Right hindlimb (tissue), 1 donor: ENCODE results near the gene GALNT2.
A peak's percentile ranks its signal among the peaks of the same experiment; 100 is the strongest.

Experiments used
- DNase-seq: peaks from one replicate; pipeline ENCODE4 v3.0.0-alpha.2; 2018

Gene GALNT2

GRCh38 chr1:230066466-230067404 lies at the start of gene GALNT2:
GALNT2 (plus strand) TSS chr1:230067238; CDS start chr1:230067281, 43 bp downstream.
- DNase-seq = peak; percentile 91

- no peak for DNase-seq
Observed at GRCh38 chr1:230020451-230020850, 46.6 kb upstream of the GALNT2 start.

GRCh38 chr1:230022666-230023380 lies 44.2 kb upstream of the GALNT2 start:
- no peak for DNase-seq

DNA sequence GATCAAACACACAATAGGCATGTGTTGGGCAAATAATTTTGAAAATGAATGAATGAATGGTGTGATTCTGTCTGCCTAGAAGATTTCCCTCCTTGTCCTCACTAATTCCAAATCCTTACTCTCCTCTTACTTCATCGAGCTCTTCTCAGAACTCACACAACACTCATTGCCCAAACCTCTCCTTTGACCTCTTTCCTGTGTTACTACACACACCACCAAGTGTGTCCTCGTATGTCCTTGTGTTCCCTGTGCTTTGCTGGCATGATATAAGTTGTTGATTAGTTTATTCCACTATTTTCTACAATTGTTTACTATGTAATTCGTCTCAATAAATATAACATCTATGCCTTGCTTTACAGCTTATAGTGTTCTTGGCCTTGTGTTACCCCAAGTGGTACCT lies 41.4 kb upstream of the GALNT2 start:
- DNase-seq = no peak

GRCh38 chr1:230026139-230026538 lies 40.9 kb upstream of the GALNT2 start:
- DNase-seq = no peak

DNA sequence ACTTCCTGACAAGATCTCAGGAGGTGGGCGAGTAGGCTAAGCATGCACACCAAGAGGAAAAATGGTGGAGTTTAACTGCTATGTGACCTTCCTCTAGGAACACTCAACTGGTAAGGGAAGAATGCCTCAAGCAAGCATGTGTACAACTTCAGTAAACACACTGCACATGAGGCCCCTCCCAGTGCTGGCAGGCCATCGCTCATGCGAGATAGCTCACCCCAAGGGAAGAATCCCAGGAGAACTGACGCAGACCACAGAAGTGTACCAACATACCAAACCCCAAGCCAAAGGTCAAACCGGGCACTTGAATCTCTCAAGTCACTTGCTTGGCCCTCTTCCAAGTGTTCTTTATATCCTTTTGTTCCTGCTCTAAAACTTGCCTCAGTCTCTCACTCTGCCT lies 40.5 kb upstream of the GALNT2 start:
- DNase-seq = no peak

DNA sequence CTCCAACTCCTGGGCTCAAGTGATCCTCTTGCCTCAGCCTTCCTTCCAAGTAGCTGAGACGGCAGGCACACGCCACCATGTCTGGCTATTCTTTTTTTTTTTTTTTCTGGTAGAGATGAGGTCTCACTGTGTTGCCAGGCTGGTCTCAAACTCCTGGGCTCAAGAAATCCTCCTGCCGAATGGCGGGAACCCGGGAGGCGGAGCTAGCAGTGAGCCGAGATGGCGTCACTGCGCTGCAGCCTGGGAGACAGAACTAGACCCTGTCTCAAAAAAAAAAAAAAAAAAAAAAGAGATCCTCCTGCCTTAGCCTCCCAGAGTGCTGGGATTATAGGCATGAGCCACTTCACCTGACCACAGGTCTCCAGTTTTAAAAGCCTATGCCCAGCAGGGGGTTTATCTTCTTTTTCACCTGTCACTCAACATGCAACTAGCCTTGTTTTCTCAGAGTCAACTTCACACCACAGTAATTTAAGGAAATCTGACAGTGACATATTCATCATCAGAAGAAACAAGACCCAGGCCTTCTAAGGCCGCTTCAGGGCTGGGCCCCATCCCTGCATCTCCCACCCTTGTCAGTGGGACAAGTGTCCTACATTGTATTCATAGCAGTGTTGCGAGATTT lies 38.3 kb upstream of the GALNT2 start:
- no peak for DNase-seq

GRCh38 chr1:230029244-230029941 lies 37.6 kb upstream of the GALNT2 start:
- DNase-seq = no peak

- no peak for DNase-seq
Observed at GRCh38 chr1:230030122-230030821, 36.8 kb upstream of the GALNT2 start.

DNA sequence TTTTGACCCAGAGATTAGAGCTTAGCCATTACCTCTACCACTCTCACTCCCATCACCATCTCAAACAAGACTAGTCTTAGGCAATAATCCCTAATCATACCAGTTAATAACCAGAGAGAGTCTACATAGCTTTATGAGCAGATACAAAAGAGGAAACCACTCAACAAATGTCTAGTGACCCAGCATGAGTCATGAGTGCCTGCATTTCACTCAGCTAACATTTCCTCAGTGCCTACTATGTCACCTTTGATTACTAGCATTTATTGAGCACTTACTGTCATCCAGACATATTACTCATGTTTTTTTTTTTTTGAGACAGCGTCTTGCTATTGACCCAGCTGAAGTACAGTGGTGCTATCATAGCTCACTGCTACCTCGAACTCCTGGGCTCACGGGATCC lies 35.9 kb upstream of the GALNT2 start:
- DNase-seq = no peak

DNA sequence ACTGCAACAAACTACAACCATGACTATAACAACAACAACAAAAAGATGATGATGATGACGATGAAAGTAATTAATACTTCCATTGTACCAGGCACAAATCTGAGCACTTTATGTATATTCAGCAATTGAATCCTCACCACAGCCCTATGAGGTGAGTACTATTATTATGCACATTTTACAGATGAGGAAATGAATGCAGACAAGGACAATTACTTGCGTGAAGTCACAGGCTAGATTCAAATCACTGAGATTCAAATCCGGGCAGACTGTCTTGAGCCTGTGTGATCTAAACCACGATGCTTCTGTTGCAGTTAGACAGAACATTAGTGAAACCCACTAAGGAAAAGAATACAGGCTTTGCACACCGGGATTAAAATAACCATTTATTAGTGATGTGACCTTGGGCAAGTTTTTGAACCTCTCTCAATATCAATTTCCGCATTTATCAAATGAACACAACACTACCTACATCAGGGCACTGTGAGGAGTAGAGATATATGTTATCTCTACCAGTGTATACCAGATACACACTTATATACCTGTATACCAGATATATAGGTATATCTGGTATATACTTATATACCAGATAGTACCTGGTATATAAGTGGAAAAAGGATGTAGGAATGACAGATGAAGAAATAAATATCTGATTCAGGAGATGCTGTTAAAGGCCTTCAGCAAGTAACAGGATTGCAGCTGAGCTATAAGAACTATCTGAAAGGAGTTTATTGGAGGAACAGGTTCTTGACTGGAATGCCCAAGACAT lies 34.3 kb upstream of the GALNT2 start:
- no peak for DNase-seq

- no peak for DNase-seq
Observed at GRCh38 chr1:230037261-230037660, 29.8 kb upstream of the GALNT2 start.

- DNase-seq = no peak
Observed at GRCh38 chr1:230040440-230040839, 26.6 kb upstream of the GALNT2 start.

- DNase-seq = no peak
Observed at GRCh38 chr1:230043081-230043480, 24.0 kb upstream of the GALNT2 start.

- no peak for DNase-seq
Observed at GRCh38 chr1:230044729-230045128, 22.3 kb upstream of the GALNT2 start.

DNA sequence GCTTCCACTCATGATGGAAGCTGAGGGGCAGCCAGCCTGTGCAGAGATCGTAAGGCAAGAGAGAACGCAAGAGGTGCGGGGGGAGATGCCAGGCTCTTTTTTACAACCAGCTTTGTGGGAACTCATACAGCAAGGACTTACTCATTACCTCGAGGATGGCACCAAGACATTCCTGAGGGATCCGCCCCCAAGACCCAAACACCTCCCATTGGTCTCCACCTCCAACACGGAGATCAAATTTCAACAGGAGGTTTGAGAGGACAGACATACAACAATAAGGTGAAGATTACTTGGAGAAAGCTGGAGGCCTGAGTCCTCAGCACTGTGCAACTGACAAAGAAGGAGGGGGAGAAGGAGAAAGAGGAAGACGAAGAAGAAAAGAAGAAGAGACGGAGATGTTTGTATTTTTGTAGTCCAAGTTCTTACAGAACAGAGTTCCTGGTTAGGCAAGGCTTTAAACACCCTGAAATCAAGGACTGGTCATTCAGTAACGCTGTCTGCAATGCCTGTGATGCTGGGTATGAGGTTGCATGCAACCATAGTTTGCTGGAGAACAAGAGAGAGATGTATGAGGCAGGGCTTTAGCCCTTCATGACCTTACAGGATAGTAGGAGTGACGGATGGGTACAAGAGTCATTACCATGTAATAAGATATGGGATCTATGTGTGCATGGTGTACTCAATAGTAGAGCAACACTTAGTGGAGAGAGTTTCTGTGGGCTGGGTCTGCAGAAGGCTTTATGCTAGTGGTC lies 19.7 kb upstream of the GALNT2 start:
- DNase-seq = no peak

DNA sequence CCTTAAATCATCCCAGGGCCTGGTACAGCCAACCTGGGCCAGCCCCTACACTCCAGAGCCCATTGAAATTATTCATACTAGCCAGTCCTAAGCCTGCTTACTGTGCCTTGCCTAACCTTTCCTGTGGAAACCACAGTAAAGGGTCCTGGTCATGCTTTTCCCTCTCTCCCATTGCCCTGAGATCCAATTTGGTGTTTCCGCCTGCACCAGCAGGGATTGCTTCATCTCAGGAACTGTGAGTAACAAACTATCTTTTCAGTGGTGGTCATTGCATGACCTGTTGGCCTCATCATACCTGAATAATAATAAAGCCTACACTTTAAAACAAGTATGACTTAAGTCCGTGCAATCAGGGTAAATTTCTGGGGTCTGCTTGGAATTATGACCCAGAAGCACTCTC lies 18.7 kb upstream of the GALNT2 start:
- DNase-seq = no peak

- DNase-seq = no peak
Observed at GRCh38 chr1:230048922-230049321, 18.1 kb upstream of the GALNT2 start.

GRCh38 chr1:230049731-230050130 lies 17.3 kb upstream of the GALNT2 start:
- no peak for DNase-seq

DNA sequence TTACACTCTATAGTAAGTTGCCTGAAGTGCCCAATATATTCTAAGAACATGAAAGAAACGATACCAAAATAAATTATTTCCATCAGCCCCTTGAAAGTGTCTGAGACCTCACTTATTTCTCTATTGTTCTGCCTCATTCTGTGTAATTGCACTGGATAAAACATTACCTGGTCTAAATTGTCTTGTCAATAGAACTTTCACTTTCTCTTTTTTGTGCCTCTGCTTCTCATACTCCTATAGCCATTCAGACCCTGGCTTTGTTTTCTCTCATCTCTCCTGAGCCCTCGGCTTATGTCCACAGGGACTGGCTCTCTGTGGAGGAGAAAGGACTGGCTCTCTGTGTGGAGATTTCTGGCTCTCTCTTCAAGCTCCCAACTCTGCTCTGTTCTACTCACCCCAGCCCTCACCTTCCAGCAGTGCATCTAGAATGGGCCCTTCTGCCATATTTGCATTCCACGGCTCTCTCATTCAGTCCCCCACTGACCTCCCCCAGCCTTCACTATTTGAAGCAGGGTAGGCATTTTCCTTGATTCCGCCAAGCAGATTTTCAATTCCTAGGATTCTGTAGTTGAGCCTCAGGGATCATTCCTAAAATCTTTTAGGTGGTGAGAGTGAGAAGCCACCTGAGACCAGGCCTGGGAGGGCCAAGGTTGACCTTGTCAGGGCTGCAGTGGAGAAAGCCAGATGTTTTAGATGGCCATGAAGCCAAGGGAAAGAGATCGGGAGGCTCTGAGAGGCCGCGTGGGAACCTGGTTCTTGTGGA lies 15.9 kb upstream of the GALNT2 start:
- no peak for DNase-seq
